Keratinocyte (primary cell): ENCODE measurements around the gene INAFM2. TPM values are rescaled to one million over a fixed set of nuclear protein-coding genes. Genes with fewer than 3 reads are reported as not detected.

Experiments
- DNase-seq: peaks from one replicate; pipeline ENCODE4 v3.0.0-alpha.2; 2011; ENCODE audit warnings: low read depth, missing footprints, low spot score
- FAIRE-seq: peaks from 2 replicates; lab custom pipeline; 2011; peaks lifted over from hg19 to GRCh38; lab: Jason Lieb, UNC
- H2AFZ ChIP-seq: 2 replicates; pipeline ENCODE4 v1.6.0; 2012; ENCODE audit warnings: low read length, control low read depth, inconsistent platforms; ENCODE audit not compliant: control insufficient read depth
- H3K27ac ChIP-seq: 2 replicates; pipeline ENCODE4 v1.5.1; 2011; ENCODE audit warnings: low read length; ENCODE audit not compliant: control insufficient read depth, insufficient read depth
- H3K27me3 ChIP-seq: 3 replicates; pipeline ENCODE4 v1.6.0; 2011; ENCODE audit warnings: low read length; ENCODE audit not compliant: control insufficient read depth, insufficient read depth; ENCODE audit errors: extremely low read depth
- H3K36me3 ChIP-seq, 2 experiments: 2 replicates in 1 of 2; 3 replicates in 1 of 2; pipeline ENCODE4 v1.5.1; 2011; ENCODE audit warnings: low read length in 2 of 2, mild to moderate bottlenecking in 1 of 2; ENCODE audit not compliant: control insufficient read depth in 2 of 2, insufficient read depth in 2 of 2; ENCODE audit errors: extremely low read depth in 1 of 2
- H3K4me1 ChIP-seq: 3 replicates; pipeline ENCODE4 v1.5.1; 2011; ENCODE audit warnings: low read length; ENCODE audit not compliant: control insufficient read depth, insufficient read depth; ENCODE audit errors: extremely low read depth
- H3K4me2 ChIP-seq: 3 replicates; pipeline ENCODE4 v1.6.0; 2011; ENCODE audit warnings: low read depth, low read length; ENCODE audit not compliant: control insufficient read depth, insufficient read depth; ENCODE audit errors: extremely low read depth
- H3K4me3 ChIP-seq, 3 experiments: fragments of 200-600 bp in 1 of 3; sonication (generic) in 1 of 3; 2 replicates in 2 of 3; 3 replicates in 1 of 3; pipeline ENCODE4 v1.5.1; 2011 to 2016; ENCODE audit warnings: low read length in 3 of 3, mild to moderate bottlenecking in 3 of 3, control low read depth in 2 of 3, inconsistent platforms in 1 of 3, low read depth in 1 of 3, mixed read lengths in 1 of 3, mixed run types in 1 of 3, moderate library complexity in 1 of 3; ENCODE audit not compliant: control insufficient read depth in 2 of 3, insufficient read depth in 2 of 3; ENCODE audit errors: extremely low read depth in 1 of 3
- H3K79me2 ChIP-seq: 2 replicates; pipeline ENCODE4 v1.6.0; 2012; ENCODE audit warnings: low read length; ENCODE audit not compliant: control insufficient read depth, insufficient read depth
- H3K9ac ChIP-seq: 3 replicates; pipeline ENCODE4 v1.6.0; 2011; ENCODE audit warnings: low read length; ENCODE audit not compliant: control insufficient read depth, insufficient read depth; ENCODE audit errors: extremely low read depth
- H3K9me1 ChIP-seq: 3 replicates; pipeline ENCODE4 v1.6.0; 2011; ENCODE audit warnings: low read length; ENCODE audit not compliant: control insufficient read depth, insufficient read depth; ENCODE audit errors: extremely low read depth
- H3K9me3 ChIP-seq: 2 replicates; pipeline ENCODE4 v1.5.1; 2012; ENCODE audit warnings: low read depth, low read length; ENCODE audit not compliant: control insufficient read depth
- H4K20me1 ChIP-seq: 3 replicates; pipeline ENCODE4 v1.6.0; 2011; ENCODE audit warnings: low read length; ENCODE audit not compliant: control insufficient read depth, insufficient read depth; ENCODE audit errors: extremely low read depth
- EZH2 ChIP-seq: IDR thresholded peaks from one replicate; pipeline ENCODE4 v1.6.1; 2012; ENCODE audit warnings: inconsistent platforms, mild to moderate bottlenecking, low read length, moderate library complexity
- dilution Hi-C: fragments of 300-500 bp; cut with MboI; formaldehyde crosslinking; loops from one replicate; pipeline ENCODE4 v1.7.0; 2020; ENCODE audit warnings: low sequenced_read_pairs; ENCODE audit not compliant: extremely low pct_ligation_motif_present
- polyA plus RNA-seq, 5 experiments: library from polyadenylated mRNA; depleted of rRNA in 3 of 5; stranded (reverse) in 3 of 5; stranded (forward) in 1 of 5; unstranded in 1 of 5; fragments of >200 nt; gene quantifications; 1 replicate in 1 of 5; 2 replicates in 3 of 5; 3 replicates in 1 of 5; pipeline versions ENCODE4 v1.2.1 to v1.2.3, GENCODE V29; 2011 to 2012; ENCODE audit warnings: missing spikeins in 2 of 5, low read depth in 1 of 5, low replicate concordance in 1 of 5
- TF ChIP-seq, protein P1 (sequence below), 3 experiments: IDR thresholded peaks in 1 of 3; conservative IDR thresholded peaks in 1 of 3; optimal IDR thresholded peaks in 1 of 3; 2 replicates in 2 of 3; 3 replicates in 1 of 3; pipeline versions ENCODE3 to v1.5.1; 2011; ENCODE audit warnings: low read length in 3 of 3, mild to moderate bottlenecking in 3 of 3, moderate library complexity in 2 of 3, control low read depth in 1 of 3, inconsistent platforms in 1 of 3; ENCODE audit not compliant: insufficient read depth in 2 of 3; ENCODE audit errors: extremely low read depth in 1 of 3

Gene INAFM2
- polyA plus RNA-seq, 1 donor (not counting 4 experiments of a cell fraction or from before 2014, with no cell fraction given) = 15.2 TPM

DNA sequence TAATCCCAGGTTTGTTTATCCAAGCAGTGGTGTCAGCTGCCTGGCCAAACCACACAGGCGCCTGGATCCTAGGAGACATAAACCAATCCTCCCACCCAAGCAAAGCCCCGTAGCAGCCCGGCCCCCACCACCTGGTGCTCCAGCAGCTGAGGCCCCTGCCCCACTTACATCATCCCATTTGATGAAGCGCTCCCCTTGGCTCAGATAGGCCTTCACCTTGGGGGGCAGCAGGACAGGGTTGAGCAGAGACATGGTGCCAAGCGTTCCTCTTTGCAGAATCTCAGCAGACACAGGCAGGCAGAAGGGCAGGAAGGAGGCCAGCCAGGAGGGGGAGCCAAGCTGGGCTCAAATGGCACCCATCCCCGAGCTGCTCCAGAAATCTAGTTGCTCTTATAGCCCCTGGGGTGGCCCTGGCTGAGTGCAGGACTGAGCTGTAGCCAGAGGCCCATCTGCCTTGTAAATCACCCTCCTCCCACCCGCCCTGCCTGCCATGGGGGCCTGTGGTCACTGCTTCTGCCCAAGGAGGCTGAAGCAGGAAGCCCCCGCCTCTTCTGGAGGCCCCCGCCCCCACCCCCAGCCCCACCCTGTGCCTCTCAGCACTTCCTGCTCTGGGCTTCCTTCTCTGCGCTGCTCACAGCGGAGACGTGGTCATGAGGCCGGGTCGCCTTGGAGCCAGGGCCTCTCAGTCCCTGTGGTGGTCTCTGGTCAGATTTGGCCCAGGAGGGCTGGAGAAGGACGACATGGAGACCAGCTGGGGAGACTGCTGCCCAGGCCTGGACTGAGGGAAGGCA, 15.9 kb upstream of the INAFM2 start, which contains the start of gene PLCB2:
TSS of gene PLCB2 (minus strand) at position 515 of the 791 bp plus-strand sequence. CDS start at position 252, 263 bp downstream.
- no peaks in the 10 kb centered on the region for H3K9me3 ChIP-seq
- H2AFZ ChIP-seq = no peak within 1 kb of the TSS
- dilution Hi-C loops = no loop called here
- H3K4me3 ChIP-seq = no peak within 1 kb of the TSS
- H3K27me3 ChIP-seq = peaks cover 30% of the 10 kb centered on the region
- DNase-seq (no peak), FAIRE-seq (no peak)
- H3K36me3 ChIP-seq = no peaks in the 10 kb centered on the region
- H4K20me1 ChIP-seq = peaks cover 4% of the 10 kb centered on the region
- no peak within 1 kb of the TSS for H3K4me2 ChIP-seq
- no peak within 1 kb of the TSS for H3K9ac ChIP-seq
- no peaks in the 10 kb centered on the region for H3K4me1 ChIP-seq
- H3K27ac ChIP-seq = no peak within 1 kb of the TSS
- H3K9me1 ChIP-seq = no peaks in the 10 kb centered on the region
- TF ChIP-seq EZH2 = no peak
- TF ChIP-seq, protein P1, sequence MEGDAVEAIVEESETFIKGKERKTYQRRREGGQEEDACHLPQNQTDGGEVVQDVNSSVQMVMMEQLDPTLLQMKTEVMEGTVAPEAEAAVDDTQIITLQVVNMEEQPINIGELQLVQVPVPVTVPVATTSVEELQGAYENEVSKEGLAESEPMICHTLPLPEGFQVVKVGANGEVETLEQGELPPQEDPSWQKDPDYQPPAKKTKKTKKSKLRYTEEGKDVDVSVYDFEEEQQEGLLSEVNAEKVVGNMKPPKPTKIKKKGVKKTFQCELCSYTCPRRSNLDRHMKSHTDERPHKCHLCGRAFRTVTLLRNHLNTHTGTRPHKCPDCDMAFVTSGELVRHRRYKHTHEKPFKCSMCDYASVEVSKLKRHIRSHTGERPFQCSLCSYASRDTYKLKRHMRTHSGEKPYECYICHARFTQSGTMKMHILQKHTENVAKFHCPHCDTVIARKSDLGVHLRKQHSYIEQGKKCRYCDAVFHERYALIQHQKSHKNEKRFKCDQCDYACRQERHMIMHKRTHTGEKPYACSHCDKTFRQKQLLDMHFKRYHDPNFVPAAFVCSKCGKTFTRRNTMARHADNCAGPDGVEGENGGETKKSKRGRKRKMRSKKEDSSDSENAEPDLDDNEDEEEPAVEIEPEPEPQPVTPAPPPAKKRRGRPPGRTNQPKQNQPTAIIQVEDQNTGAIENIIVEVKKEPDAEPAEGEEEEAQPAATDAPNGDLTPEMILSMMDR (optimal IDR thresholded peaks at IDR 0.05 in 1 of 3, IDR thresholded peaks at IDR 0.05 in 1 of 3, conservative IDR thresholded peaks at IDR 0.05 in 1 of 3; ENCODE audit: extremely low read depth in 1 of 3, insufficient read depth in 2 of 3, low read length in 3 of 3) = peak in 2 of 3 experiments; percentile 9 to 46
- H3K79me2 ChIP-seq = no peaks in the 10 kb centered on the region

GRCh38 chr15:40309344-40309862, 14.1 kb upstream of the INAFM2 start:
- Histone ChIP-seq H3K9me1 (no peaks in the 10 kb centered on the region), H3K36me3 (no peaks in the 10 kb centered on the region), H3K27me3 (peaks cover 27% of the 10 kb centered on the region), H3K27ac (no peak overlapping the region), H3K4me2 (no peak overlapping the region), H3K79me2 (no peaks in the 10 kb centered on the region), H3K4me3 (no peak overlapping the region), H3K4me1 (peaks cover 11% of the 10 kb centered on the region), H2AFZ (no peak overlapping the region), H3K9ac (no peak overlapping the region), H3K9me3 (no peaks in the 10 kb centered on the region), H4K20me1 (peaks cover 4% of the 10 kb centered on the region)
- TF ChIP-seq EZH2 = no peak
- TF ChIP-seq, protein P1 (optimal IDR thresholded peaks at IDR 0.05 in 1 of 3, IDR thresholded peaks at IDR 0.05 in 1 of 3, conservative IDR thresholded peaks at IDR 0.05 in 1 of 3; ENCODE audit: extremely low read depth in 1 of 3, insufficient read depth in 2 of 3, low read length in 3 of 3) = no peak
- no peak for FAIRE-seq
- dilution Hi-C loops = no loop called here
- no peak for DNase-seq
